Caco-2 (cell line): ENCODE results near the gene CXorf38. TPM values are rescaled to one million over a fixed set of nuclear protein-coding genes. Genes with fewer than 3 reads are reported as not detected.
A peak's percentile ranks its signal among the peaks of the same experiment; 100 is the strongest.

Source experiments
- BruUV-seq: library from RNA; stranded (reverse); fragments of 400-500 nt; replicated peaks from 2 replicates; lab custom pipeline; 2021; lab: Mats Ljungman, UMichigan
- CTCF ChIA-PET: fragments of 300-600 bp; sonication (Branson Sonifier 250); formaldehyde crosslinking; loops from one replicate; lab custom pipeline; 2022; ENCODE audit warnings: antibody characterized with exemption; lab: Charles Lee
- POLR2A ChIA-PET: fragments of 300-600 bp; sonication (Branson Sonifier 250); formaldehyde crosslinking; loops from one replicate; lab custom pipeline; 2022; ENCODE audit warnings: antibody characterized with exemption; lab: Charles Lee
- DNase-seq, 2 experiments: peaks; one replicate each; pipeline versions ENCODE4 v3.0.0 to v3.0.0-alpha.2; 2020 to 2022
- H3K27me3 ChIP-seq: replicated peaks from 2 replicates; pipeline ENCODE4 v1.6.0; 2011; ENCODE audit warnings: low read length; ENCODE audit not compliant: control insufficient read depth, insufficient read depth
- H3K36me3 ChIP-seq: 2 replicates; pipeline ENCODE4 v1.5.1; 2011; ENCODE audit warnings: low read length; ENCODE audit not compliant: control insufficient read depth, insufficient read depth
- H3K4me1 ChIP-seq: fragments of 250-450 bp; sonication (Bioruptor Pico); 2 replicates; pipeline ENCODE4 v1.5.1; 2020; ENCODE audit warnings: mild to moderate bottlenecking
- H3K4me3 ChIP-seq: 2 replicates; pipeline ENCODE4 v1.5.1; 2011; ENCODE audit warnings: low read depth, mild to moderate bottlenecking, control low read depth, low read length
- H3K9me3 ChIP-seq: fragments of 250-450 bp; sonication (Bioruptor Pico); 2 replicates; pipeline ENCODE4 v1.5.1; 2020; ENCODE audit warnings: mild to moderate bottlenecking, moderate library complexity
- H3K27ac Mint-ChIP-seq: one replicate; pipeline ENCODE4 v1.8.0; 2022; ENCODE audit warnings: mixed read lengths; ENCODE audit not compliant: unreplicated experiment
- H3K27me3 Mint-ChIP-seq: one replicate; pipeline ENCODE4 v1.8.0; 2022; ENCODE audit warnings: mixed read lengths; ENCODE audit not compliant: insufficient read depth, unreplicated experiment
- H3K36me3 Mint-ChIP-seq: one replicate; pipeline ENCODE4 v1.8.0; 2022; ENCODE audit warnings: mild to moderate bottlenecking, mixed read lengths; ENCODE audit not compliant: insufficient read depth, unreplicated experiment
- H3K4me1 Mint-ChIP-seq: one replicate; pipeline ENCODE4 v1.8.0; 2022; ENCODE audit warnings: low read depth, mixed read lengths; ENCODE audit not compliant: unreplicated experiment
- H3K4me3 Mint-ChIP-seq: one replicate; pipeline ENCODE4 v1.8.0; 2022; ENCODE audit warnings: mild to moderate bottlenecking, moderate library complexity, mixed read lengths; ENCODE audit not compliant: unreplicated experiment
- H3K9me3 Mint-ChIP-seq: one replicate; pipeline ENCODE4 v1.8.0; 2022; ENCODE audit warnings: mixed read lengths; ENCODE audit not compliant: unreplicated experiment
- intact Hi-C: fragments of 100-400 bp; cut with micrococcal nuclease; formaldehyde crosslinking; loops from one replicate; pipeline ENCODE4 v1.10.0; 2022; ENCODE audit not compliant: unreplicated experiment
- total RNA-seq: library from RNA; stranded (reverse); gene quantifications from 2 replicates; pipeline ENCODE4 v1.2.3, GENCODE V29; 2022
- TF ChIP-seq, protein P1 (sequence below), 2 experiments: fragments of 200-600 bp in 1 of 2; IDR thresholded peaks; 1 replicate in 1 of 2; 2 replicates in 1 of 2; pipeline versions ENCODE4 v1.5.1 to v1.8.0; 2011 to 2022; ENCODE audit warnings: antibody characterized with exemption in 1 of 2, control low read depth in 1 of 2, inconsistent platforms in 1 of 2, low read depth in 1 of 2, low read length in 1 of 2, mild to moderate bottlenecking in 1 of 2, moderate library complexity in 1 of 2; ENCODE audit not compliant: insufficient read depth in 1 of 2, severe bottlenecking in 1 of 2, unreplicated experiment in 1 of 2

Gene CXorf38
- total RNA-seq, 1 experiment from 2014 or later = 8.7 TPM

DNA sequence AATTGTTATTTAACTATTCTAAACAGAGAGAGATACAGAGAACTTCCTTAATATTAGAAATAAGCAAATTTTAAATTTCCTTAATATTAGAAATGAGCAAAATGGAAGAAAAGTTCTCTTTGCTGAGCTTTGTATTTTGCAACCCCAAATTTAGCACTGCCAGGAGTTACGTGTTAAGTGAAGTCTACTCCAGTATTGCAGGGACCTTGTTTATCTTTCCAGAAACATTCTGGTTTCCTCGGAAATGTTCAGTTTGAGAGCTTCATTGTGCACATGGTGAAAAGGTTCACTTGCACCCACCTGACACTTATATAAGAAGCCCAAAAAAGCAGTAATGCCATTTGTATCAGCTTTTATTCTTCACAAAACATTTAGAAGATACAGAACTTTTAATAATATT, 6.2 kb upstream of the CXorf38 start:
- CTCF ChIA-PET = no interaction called here
- intact Hi-C loops = loop anchor here (10.0 kb wide), 2 partner anchors 471 to 601 kb away; no protein-coding TSS in a partner anchor
- H3K27ac Mint-ChIP-seq = no peak overlapping the region
- H3K4me3 Mint-ChIP-seq = no peak overlapping the region
- Histone ChIP-seq H3K9me3 (no peaks in the 10 kb centered on the region), H3K4me3 (no peak overlapping the region), H3K27me3 (no peaks in the 10 kb centered on the region), H3K36me3 (no peaks in the 10 kb centered on the region), H3K4me1 (no peaks in the 10 kb centered on the region)
- no peaks in the 10 kb centered on the region for H3K27me3 Mint-ChIP-seq
- DNase-seq = no peak
- TF ChIP-seq, protein P1, sequence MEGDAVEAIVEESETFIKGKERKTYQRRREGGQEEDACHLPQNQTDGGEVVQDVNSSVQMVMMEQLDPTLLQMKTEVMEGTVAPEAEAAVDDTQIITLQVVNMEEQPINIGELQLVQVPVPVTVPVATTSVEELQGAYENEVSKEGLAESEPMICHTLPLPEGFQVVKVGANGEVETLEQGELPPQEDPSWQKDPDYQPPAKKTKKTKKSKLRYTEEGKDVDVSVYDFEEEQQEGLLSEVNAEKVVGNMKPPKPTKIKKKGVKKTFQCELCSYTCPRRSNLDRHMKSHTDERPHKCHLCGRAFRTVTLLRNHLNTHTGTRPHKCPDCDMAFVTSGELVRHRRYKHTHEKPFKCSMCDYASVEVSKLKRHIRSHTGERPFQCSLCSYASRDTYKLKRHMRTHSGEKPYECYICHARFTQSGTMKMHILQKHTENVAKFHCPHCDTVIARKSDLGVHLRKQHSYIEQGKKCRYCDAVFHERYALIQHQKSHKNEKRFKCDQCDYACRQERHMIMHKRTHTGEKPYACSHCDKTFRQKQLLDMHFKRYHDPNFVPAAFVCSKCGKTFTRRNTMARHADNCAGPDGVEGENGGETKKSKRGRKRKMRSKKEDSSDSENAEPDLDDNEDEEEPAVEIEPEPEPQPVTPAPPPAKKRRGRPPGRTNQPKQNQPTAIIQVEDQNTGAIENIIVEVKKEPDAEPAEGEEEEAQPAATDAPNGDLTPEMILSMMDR (IDR thresholded peaks at IDR 0.05; ENCODE audit: insufficient read depth in 1 of 2, low read depth in 1 of 2, low read length in 1 of 2, severe bottlenecking in 1 of 2, unreplicated experiment in 1 of 2) = no peak
- no TSS peak for BruUV-seq
- H3K36me3 Mint-ChIP-seq = peaks cover 20% of the 10 kb centered on the region
- no peaks in the 10 kb centered on the region for H3K4me1 Mint-ChIP-seq
- H3K9me3 Mint-ChIP-seq = no peaks in the 10 kb centered on the region
- POLR2A ChIA-PET = no interaction called here

DNA sequence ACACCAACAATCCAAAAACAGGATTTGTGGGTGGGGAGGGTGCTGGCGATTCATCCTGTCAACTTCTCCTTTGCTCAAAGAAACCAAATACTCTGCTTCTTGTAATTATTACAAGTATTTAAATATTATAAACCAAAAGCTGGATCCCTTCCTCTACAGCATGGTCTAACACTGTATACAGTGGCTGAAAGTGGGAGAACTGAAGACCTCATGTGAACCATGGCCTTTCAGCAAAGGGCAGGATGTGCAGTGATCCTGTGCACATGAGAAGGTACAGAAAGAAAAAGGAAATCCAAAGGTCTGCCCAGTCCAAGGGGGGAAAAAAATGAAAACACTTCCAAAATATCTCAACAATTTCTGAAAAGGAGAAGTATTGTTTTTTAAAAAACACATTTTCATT, 5.3 kb upstream of the CXorf38 start:
- Mint-ChIP-seq H3K4me1 (no peaks in the 10 kb centered on the region), H3K36me3 (peaks cover 20% of the 10 kb centered on the region), H3K27ac (no peak overlapping the region), H3K4me3 (no peak overlapping the region), H3K9me3 (no peaks in the 10 kb centered on the region), H3K27me3 (no peaks in the 10 kb centered on the region)
- no peaks in the 10 kb centered on the region for H3K9me3 ChIP-seq
- BruUV-seq = no TSS peak
- TF ChIP-seq, protein P1 (IDR thresholded peaks at IDR 0.05; ENCODE audit: insufficient read depth in 1 of 2, low read depth in 1 of 2, low read length in 1 of 2, severe bottlenecking in 1 of 2, unreplicated experiment in 1 of 2) = no peak
- intact Hi-C loops = loop anchor here (10.0 kb wide), 2 partner anchors 472 to 602 kb away; no protein-coding TSS in a partner anchor
- H3K4me3 ChIP-seq = no peak overlapping the region
- H3K36me3 ChIP-seq = no peaks in the 10 kb centered on the region
- H3K27me3 ChIP-seq = no peaks in the 10 kb centered on the region
- DNase-seq = no peak
- POLR2A ChIA-PET = no interaction called here
- H3K4me1 ChIP-seq = no peaks in the 10 kb centered on the region
- CTCF ChIA-PET = no interaction called here

DNA sequence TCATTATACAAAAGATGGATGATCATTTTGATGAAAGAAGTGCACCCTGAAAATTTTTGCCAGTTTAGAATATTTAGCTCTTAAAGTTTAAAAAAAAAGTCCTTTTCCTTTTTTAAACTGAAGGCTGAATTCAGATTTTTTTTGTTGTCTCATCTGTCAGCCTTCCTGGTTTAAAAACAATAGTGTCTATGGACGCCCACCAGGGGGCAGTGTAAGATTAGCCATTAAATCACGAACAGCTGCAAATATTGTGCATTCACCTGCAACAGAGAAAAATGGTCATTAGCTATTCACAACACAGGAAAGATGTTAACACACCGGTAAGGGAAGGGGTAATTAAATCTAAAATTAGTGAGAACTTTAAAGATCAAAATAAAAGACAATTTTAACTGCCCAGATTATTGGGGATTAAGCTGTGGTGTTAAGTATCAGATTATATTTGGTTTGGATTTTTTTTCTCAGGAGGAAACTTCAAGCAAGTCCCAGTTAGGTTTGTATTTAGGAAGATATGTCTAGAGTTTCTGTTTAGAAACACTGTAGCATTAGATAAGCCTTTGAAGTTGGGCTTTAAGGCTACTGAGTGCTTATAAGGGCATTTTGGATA, 4.4 kb upstream of the CXorf38 start:
- POLR2A ChIA-PET = no interaction called here
- H3K27ac Mint-ChIP-seq = no peak overlapping the region

More for the DNA sequence above, 4.4 kb upstream of the CXorf38 start:
- H3K27me3 ChIP-seq = no peaks in the 10 kb centered on the region
- H3K36me3 ChIP-seq = no peaks in the 10 kb centered on the region
- TF ChIP-seq, protein P1 (IDR thresholded peaks at IDR 0.05; ENCODE audit: insufficient read depth in 1 of 2, low read depth in 1 of 2, low read length in 1 of 2, severe bottlenecking in 1 of 2, unreplicated experiment in 1 of 2) = peak; percentile 34 to 51
- H3K9me3 ChIP-seq = no peaks in the 10 kb centered on the region
- intact Hi-C loops = loop anchor here (1.0 to 10.0 kb wide), 4 partner anchors 143 to 603 kb away; no protein-coding TSS in a partner anchor
- peak; percentile 49 to 67 for DNase-seq
- no peaks in the 10 kb centered on the region for H3K27me3 Mint-ChIP-seq
- no peaks in the 10 kb centered on the region for H3K9me3 Mint-ChIP-seq
- CTCF ChIA-PET = interaction anchor here (0.6 to 1.1 kb wide), 4 partner anchors 71 to 704 kb away, joined by 3 to 6 read pairs (median 4); partner anchors contain the start of gene ATP6AP2
- H3K4me3 ChIP-seq = no peak overlapping the region
- peaks cover 25% of the 10 kb centered on the region for H3K36me3 Mint-ChIP-seq
- no peaks in the 10 kb centered on the region for H3K4me1 Mint-ChIP-seq
- BruUV-seq = no TSS peak
- no peaks in the 10 kb centered on the region for H3K4me1 ChIP-seq
- no peak overlapping the region for H3K4me3 Mint-ChIP-seq
